HepG2 (cell line): ENCODE measurements around the gene RNF25. TPM values are rescaled to one million over a fixed set of nuclear protein-coding genes. Genes with fewer than 3 reads are reported as not detected.

Source experiments
- EHMT2 ChIP-seq: fragments of 200-600 bp; sonication (generic); IDR thresholded peaks from 2 replicates; pipeline ENCODE4 v1.7.0; 2017; ENCODE audit warnings: antibody characterized with exemption, low read depth, low read length, borderline replicate concordance
- ETV6 ChIP-seq: sonication (generic); formaldehyde crosslinking; conservative IDR thresholded peaks from 2 replicates; pipeline ENCODE4 v1.4.0; 2020; ENCODE audit warnings: missing genetic modification reagents
- FOXP1 ChIP-seq, 2 experiments: fragments of 450-650 bp in 1 of 2; IDR thresholded peaks; 2 replicates each; pipeline ENCODE4 v1.6.1; 2017 to 2018; ENCODE audit warnings: antibody characterized with exemption in 1 of 2
- ISL2 ChIP-seq: sonication (generic); formaldehyde crosslinking; IDR thresholded peaks from 2 replicates; pipeline ENCODE4 v1.5.0; 2020; ENCODE audit warnings: missing genetic modification reagents
- MAFF ChIP-seq: IDR thresholded peaks from 2 replicates; pipeline ENCODE4 v1.6.1; 2011; ENCODE audit warnings: low read depth, low read length, improper control_type of control experiment
- NFKB2 ChIP-seq: sonication (generic); formaldehyde crosslinking; IDR thresholded peaks from 2 replicates; pipeline ENCODE4 v1.4.0; 2020; ENCODE audit warnings: missing genetic modification reagents, borderline replicate concordance
- PAF1 ChIP-seq: IDR thresholded peaks from 2 replicates; pipeline ENCODE4 v1.6.1; 2016; ENCODE audit warnings: missing genetic modification reagents, missing compliant biosample characterization
- RFXANK ChIP-seq: IDR thresholded peaks from 2 replicates; pipeline ENCODE4 v1.6.1; 2016
- SMC3 ChIP-seq: IDR thresholded peaks from 2 replicates; pipeline ENCODE4 v1.6.1; 2011; ENCODE audit warnings: low read length, improper control_type of control experiment
- SNAPC2 ChIP-seq: sonication (generic); formaldehyde crosslinking; IDR thresholded peaks from 2 replicates; pipeline ENCODE4 v1.8.1; 2022; ENCODE audit warnings: mild to moderate bottlenecking, missing genetic modification reagents
- SP5 ChIP-seq: IDR thresholded peaks from 2 replicates; pipeline ENCODE4 v1.6.1; 2016; ENCODE audit warnings: low read depth, borderline replicate concordance
- ZFP1 ChIP-seq: IDR thresholded peaks from 2 replicates; pipeline ENCODE4 v1.6.1; 2016
- ZMYM2 ChIP-seq: sonication (generic); formaldehyde crosslinking; IDR thresholded peaks from 2 replicates; pipeline ENCODE4 v1.8.0; 2022; ENCODE audit warnings: mild to moderate bottlenecking, missing genetic modification reagents
- ZNF253 ChIP-seq: sonication (generic); formaldehyde crosslinking; IDR thresholded peaks from 2 replicates; pipeline ENCODE4 v1.8.0; 2022; ENCODE audit warnings: mild to moderate bottlenecking, missing genetic modification reagents, borderline replicate concordance
- ZNF274 ChIP-seq: sonication (generic); formaldehyde crosslinking; IDR thresholded peaks from 2 replicates; pipeline ENCODE4 v1.5.1; 2020; ENCODE audit warnings: mild to moderate bottlenecking, missing genetic modification reagents
- ZNF350 ChIP-seq: sonication (generic); formaldehyde crosslinking; IDR thresholded peaks from 2 replicates; pipeline ENCODE4 v1.4.0; 2020; ENCODE audit warnings: mild to moderate bottlenecking, low read depth, missing genetic modification reagents, borderline replicate concordance
- ZNF598 ChIP-seq: sonication (generic); formaldehyde crosslinking; IDR thresholded peaks from 2 replicates; pipeline ENCODE4 v1.5.1; 2020; ENCODE audit warnings: mild to moderate bottlenecking, missing genetic modification reagents, borderline replicate concordance
- ZNF891 ChIP-seq: sonication (generic); formaldehyde crosslinking; IDR thresholded peaks from 2 replicates; pipeline ENCODE4 v1.5.0; 2020; ENCODE audit warnings: mild to moderate bottlenecking, missing genetic modification reagents
- ZSCAN31 ChIP-seq: sonication (generic); formaldehyde crosslinking; IDR thresholded peaks from 2 replicates; pipeline ENCODE4 v1.5.0; 2020; ENCODE audit warnings: low read depth, mild to moderate bottlenecking, missing genetic modification reagents
- ZSCAN9 ChIP-seq: IDR thresholded peaks from 2 replicates; pipeline ENCODE4 v1.6.1; 2016; ENCODE audit warnings: borderline replicate concordance
- polyA plus RNA-seq, 8 experiments: library from polyadenylated mRNA; depleted of rRNA in 3 of 8; stranded (reverse) in 7 of 8; unstranded in 1 of 8; fragments of >200 nt; fragmentation: Illumina TruSeq in 4 of 8; extraction: Trizol in 4 of 8; gene quantifications; 2 replicates each; pipeline versions ENCODE4 v1.2.1 to v1.2.3, GENCODE V29; 2011 to 2016; ENCODE audit warnings: low read depth in 4 of 8, missing spikeins in 1 of 8, mixed read lengths in 1 of 8; ENCODE audit not compliant: insufficient read depth in 1 of 8
- total RNA-seq, 5 experiments: library from RNA; depleted of rRNA; stranded (reverse); fragments of >200 nt; fragmentation: Illumina TruSeq; extraction: Trizol; gene quantifications; 2 replicates each; pipeline ENCODE4 v1.2.3, GENCODE V29; 2016; ENCODE audit warnings: low read depth in 1 of 5
- TF ChIP-seq, protein P1 (sequence below): sonication (generic); formaldehyde crosslinking; conservative IDR thresholded peaks from 2 replicates; pipeline ENCODE4 v1.4.0; 2020; ENCODE audit warnings: missing genetic modification reagents
- TF ChIP-seq, protein P2 (sequence below): sonication (generic); formaldehyde crosslinking; IDR thresholded peaks from 2 replicates; pipeline ENCODE4 v1.8.0; 2022; ENCODE audit warnings: missing genetic modification reagents, low read depth, mild to moderate bottlenecking, borderline replicate concordance
- TF ChIP-seq, protein P3 (sequence below): IDR thresholded peaks from 2 replicates; pipeline ENCODE4 v1.6.1; 2012; ENCODE audit warnings: low read depth, low read length, improper control_type of control experiment
- TF ChIP-seq, protein P4 (sequence below): sonication (generic); formaldehyde crosslinking; IDR thresholded peaks from 2 replicates; pipeline ENCODE4 v1.4.0; 2020; ENCODE audit warnings: missing genetic modification reagents
- TF ChIP-seq, protein P5 (sequence below): sonication (generic); formaldehyde crosslinking; IDR thresholded peaks from 2 replicates; pipeline ENCODE4 v1.5.1; 2020; ENCODE audit warnings: mild to moderate bottlenecking, missing genetic modification reagents, moderate library complexity

The RNF25 gene
- total and polyA plus RNA-seq, 2 of the 13 experiments (the other 11 are each of a cell fraction or from before 2014, with no cell fraction given), result 37.0 to 87.6 TPM

DNA sequence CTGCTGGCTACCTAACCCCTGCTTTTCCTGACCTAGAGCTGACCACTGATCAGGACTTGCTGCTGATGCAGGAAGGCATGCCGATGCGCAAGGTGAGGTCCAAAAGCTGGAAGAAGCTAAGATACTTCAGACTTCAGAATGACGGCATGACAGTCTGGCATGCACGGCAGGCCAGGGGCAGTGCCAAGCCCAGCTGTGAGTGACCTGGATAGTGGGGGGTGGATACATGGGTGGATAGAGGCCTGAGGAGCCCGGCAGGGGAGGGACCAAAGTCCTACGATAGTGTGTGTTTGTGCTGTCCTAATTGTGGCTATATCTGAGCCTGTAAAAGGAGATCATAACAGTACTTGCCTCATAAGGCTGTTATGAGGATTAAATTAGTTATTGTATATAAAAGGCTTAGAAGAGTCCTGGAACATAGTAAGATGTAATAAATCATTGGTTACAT, 55.9 kb downstream of the RNF25 start (continued):
- no peak for TF ChIP-seq SP5
- TF ChIP-seq ETV6, result no peak
- TF ChIP-seq ZNF274, result no peak
- TF ChIP-seq, protein P1, sequence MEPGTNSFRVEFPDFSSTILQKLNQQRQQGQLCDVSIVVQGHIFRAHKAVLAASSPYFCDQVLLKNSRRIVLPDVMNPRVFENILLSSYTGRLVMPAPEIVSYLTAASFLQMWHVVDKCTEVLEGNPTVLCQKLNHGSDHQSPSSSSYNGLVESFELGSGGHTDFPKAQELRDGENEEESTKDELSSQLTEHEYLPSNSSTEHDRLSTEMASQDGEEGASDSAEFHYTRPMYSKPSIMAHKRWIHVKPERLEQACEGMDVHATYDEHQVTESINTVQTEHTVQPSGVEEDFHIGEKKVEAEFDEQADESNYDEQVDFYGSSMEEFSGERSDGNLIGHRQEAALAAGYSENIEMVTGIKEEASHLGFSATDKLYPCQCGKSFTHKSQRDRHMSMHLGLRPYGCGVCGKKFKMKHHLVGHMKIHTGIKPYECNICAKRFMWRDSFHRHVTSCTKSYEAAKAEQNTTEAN (CRISPR knock-in tag), result no peak
- TF ChIP-seq, protein P2, sequence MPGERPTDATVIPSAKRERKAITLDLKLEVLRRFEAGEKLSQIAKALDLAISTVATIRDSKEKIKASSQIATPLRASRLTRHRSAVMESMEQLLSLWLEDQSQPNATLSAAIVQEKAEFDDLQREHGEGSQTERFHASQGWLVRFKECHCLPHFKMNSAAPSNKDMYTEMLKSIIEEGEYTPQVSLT (CRISPR knock-in tag), result no peak
- TF ChIP-seq EHMT2, result no peak
- TF ChIP-seq ZMYM2 (CRISPR knock-in tag), result no peak
- TF ChIP-seq SNAPC2 (CRISPR knock-in tag), result no peak
- TF ChIP-seq, protein P3, sequence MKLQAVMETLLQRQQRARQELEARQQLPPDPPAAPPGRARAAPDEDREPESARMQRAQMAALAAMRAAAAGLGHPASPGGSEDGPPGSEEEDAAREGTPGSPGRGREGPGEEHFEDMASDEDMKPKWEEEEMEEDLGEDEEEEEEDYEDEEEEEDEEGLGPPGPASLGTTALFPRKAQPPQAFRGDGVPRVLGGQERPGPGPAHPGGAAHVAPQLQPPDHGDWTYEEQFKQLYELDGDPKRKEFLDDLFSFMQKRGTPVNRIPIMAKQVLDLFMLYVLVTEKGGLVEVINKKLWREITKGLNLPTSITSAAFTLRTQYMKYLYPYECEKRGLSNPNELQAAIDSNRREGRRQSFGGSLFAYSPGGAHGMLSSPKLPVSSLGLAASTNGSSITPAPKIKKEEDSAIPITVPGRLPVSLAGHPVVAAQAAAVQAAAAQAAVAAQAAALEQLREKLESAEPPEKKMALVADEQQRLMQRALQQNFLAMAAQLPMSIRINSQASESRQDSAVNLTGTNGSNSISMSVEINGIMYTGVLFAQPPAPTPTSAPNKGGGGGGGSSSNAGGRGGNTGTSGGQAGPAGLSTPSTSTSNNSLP, result no peak
- 0 out of 2 replicates have a peak, but pooled peaks have one; percentile 37 for TF ChIP-seq ZNF253 (CRISPR knock-in tag)
- 0 out of 2 replicates have a peak, but pooled peaks have one; percentile 35 for TF ChIP-seq NFKB2 (CRISPR knock-in tag)
- no peak for TF ChIP-seq SMC3
- TF ChIP-seq MAFF, result no peak
- TF ChIP-seq RFXANK (CRISPR knock-in tag), result no peak
- TF ChIP-seq ZFP1, result no peak
- TF ChIP-seq, protein P4, sequence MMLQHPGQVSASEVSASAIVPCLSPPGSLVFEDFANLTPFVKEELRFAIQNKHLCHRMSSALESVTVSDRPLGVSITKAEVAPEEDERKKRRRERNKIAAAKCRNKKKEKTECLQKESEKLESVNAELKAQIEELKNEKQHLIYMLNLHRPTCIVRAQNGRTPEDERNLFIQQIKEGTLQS, result no peak
- no peak for TF ChIP-seq ZSCAN9 (CRISPR knock-in tag)
- 0 out of 2 replicates have a peak, but pooled peaks have one; percentile 41 for TF ChIP-seq ZNF350 (CRISPR knock-in tag)
- no peak for TF ChIP-seq ZSCAN31 (CRISPR knock-in tag)
- TF ChIP-seq, protein P5, sequence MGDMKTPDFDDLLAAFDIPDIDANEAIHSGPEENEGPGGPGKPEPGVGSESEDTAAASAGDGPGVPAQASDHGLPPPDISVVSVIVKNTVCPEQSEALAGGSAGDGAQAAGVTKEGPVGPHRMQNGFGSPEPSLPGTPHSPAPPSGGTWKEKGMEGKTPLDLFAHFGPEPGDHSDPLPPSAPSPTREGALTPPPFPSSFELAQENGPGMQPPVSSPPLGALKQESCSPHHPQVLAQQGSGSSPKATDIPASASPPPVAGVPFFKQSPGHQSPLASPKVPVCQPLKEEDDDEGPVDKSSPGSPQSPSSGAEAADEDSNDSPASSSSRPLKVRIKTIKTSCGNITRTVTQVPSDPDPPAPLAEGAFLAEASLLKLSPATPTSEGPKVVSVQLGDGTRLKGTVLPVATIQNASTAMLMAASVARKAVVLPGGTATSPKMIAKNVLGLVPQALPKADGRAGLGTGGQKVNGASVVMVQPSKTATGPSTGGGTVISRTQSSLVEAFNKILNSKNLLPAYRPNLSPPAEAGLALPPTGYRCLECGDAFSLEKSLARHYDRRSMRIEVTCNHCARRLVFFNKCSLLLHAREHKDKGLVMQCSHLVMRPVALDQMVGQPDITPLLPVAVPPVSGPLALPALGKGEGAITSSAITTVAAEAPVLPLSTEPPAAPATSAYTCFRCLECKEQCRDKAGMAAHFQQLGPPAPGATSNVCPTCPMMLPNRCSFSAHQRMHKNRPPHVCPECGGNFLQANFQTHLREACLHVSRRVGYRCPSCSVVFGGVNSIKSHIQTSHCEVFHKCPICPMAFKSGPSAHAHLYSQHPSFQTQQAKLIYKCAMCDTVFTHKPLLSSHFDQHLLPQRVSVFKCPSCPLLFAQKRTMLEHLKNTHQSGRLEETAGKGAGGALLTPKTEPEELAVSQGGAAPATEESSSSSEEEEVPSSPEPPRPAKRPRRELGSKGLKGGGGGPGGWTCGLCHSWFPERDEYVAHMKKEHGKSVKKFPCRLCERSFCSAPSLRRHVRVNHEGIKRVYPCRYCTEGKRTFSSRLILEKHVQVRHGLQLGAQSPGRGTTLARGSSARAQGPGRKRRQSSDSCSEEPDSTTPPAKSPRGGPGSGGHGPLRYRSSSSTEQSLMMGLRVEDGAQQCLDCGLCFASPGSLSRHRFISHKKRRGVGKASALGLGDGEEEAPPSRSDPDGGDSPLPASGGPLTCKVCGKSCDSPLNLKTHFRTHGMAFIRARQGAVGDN (CRISPR knock-in tag), result peak; percentile 45; the same call in 1 of the 2 replicates
- peak; percentile 61; the same call in 1 of the 2 replicates for TF ChIP-seq ZNF891 (CRISPR knock-in tag)
- TF ChIP-seq ZNF598, result peak; percentile 41; the same call in 1 of the 2 replicates
- TF ChIP-seq PAF1 (CRISPR knock-in tag), result no peak
- no peak for TF ChIP-seq FOXP1 (IDR thresholded peaks at IDR 0.05)
- no peak for TF ChIP-seq FOXP1 (CRISPR knock-in tag; IDR thresholded peaks at IDR 0.05)
- TF ChIP-seq ISL2 (CRISPR knock-in tag), result no peak
